ENCODE measurements around the gene B3GNT5. TPM values are rescaled to one million over a fixed set of nuclear protein-coding genes. Genes with fewer than 3 reads are reported as not detected.

Gene B3GNT5
- total RNA-seq, 1 experiment from 2014 or later: 22.8 TPM

DNA sequence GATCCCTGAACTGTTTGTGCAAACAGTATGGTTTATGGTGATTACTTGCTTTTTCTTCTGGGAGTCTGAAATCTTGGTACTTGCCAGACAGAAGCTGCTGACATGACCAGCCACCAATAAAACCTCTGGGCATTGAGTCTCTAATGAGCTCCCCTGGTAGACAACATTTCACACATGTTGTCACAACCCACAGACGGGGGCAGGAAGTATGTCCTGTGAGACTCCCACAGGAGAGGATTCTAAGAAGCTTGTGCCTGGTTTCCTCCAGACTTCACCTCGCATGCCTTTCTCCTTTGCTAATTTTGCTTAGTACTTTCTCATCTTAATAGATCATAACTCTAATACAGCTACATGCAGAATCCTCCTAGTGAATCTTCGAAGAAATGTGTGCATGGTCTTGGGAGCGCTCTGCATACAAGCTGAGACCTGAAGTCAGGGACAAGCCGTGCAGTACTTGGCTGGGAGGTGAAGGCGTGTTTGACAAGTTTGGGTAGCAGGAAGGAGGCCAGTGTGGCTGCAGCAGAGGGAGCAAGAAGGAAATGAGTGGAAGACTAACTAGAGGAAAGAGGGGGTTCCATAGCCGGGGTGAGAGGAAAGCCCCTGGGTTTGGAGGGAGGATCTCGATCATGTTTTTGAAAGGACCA lies 49.0 kb downstream of the B3GNT5 start:
- Histone ChIP-seq H3K36me3 (ENCODE audit: control insufficient read depth, insufficient read depth, low read length) (no peaks in the 10 kb centered on the region), H3K4me3 (ENCODE audit: low read depth in 2 of 2, low read length in 2 of 2) (no peak overlapping the region), H3K27ac (ENCODE audit: low read length) (no peak overlapping the region), H3K27me3 (ENCODE audit: control insufficient read depth, insufficient read depth, low read length) (no peaks in the 10 kb centered on the region), H3K4me1 (ENCODE audit: control insufficient read depth, insufficient read depth, low read length) (no peaks in the 10 kb centered on the region), H3K9me3 (ENCODE audit: control insufficient read depth, insufficient read depth, low read depth, low read length) (no peaks in the 10 kb centered on the region)
- in situ Hi-C loops (cut with HindIII; ENCODE audit: low pct_unique_long_range_greater_than_20kb, low sequenced_read_pairs) (no loop called here), intact Hi-C loops (cut with micrococcal nuclease; ENCODE audit: unreplicated experiment) (no loop called here)
- ATAC-seq (no peak), DNase-seq (ENCODE audit: low read depth, low spot score) (no peak)
- ChIA-PET CTCF (no interaction called here), POLR2A (no interaction called here)
- TF ChIP-seq TCF7L2 (IDR thresholded peaks at IDR 0.05; ENCODE audit: low read depth, low read length) (no peak), POLR2AphosphoS5 (IDR thresholded peaks at IDR 0.05; ENCODE audit: low read depth, low read length) (no peak), SIN3A (IDR thresholded peaks at IDR 0.05; ENCODE audit: borderline replicate concordance, insufficient read depth, low read depth, low read length) (no peak)
- TF ChIP-seq, protein P1, sequence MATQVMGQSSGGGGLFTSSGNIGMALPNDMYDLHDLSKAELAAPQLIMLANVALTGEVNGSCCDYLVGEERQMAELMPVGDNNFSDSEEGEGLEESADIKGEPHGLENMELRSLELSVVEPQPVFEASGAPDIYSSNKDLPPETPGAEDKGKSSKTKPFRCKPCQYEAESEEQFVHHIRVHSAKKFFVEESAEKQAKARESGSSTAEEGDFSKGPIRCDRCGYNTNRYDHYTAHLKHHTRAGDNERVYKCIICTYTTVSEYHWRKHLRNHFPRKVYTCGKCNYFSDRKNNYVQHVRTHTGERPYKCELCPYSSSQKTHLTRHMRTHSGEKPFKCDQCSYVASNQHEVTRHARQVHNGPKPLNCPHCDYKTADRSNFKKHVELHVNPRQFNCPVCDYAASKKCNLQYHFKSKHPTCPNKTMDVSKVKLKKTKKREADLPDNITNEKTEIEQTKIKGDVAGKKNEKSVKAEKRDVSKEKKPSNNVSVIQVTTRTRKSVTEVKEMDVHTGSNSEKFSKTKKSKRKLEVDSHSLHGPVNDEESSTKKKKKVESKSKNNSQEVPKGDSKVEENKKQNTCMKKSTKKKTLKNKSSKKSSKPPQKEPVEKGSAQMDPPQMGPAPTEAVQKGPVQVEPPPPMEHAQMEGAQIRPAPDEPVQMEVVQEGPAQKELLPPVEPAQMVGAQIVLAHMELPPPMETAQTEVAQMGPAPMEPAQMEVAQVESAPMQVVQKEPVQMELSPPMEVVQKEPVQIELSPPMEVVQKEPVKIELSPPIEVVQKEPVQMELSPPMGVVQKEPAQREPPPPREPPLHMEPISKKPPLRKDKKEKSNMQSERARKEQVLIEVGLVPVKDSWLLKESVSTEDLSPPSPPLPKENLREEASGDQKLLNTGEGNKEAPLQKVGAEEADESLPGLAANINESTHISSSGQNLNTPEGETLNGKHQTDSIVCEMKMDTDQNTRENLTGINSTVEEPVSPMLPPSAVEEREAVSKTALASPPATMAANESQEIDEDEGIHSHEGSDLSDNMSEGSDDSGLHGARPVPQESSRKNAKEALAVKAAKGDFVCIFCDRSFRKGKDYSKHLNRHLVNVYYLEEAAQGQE (IDR thresholded peaks at IDR 0.05; ENCODE audit: insufficient read depth in 1 of 2, low read depth in 2 of 2, low read length in 1 of 2): no peak
- TF ChIP-seq, protein P2, sequence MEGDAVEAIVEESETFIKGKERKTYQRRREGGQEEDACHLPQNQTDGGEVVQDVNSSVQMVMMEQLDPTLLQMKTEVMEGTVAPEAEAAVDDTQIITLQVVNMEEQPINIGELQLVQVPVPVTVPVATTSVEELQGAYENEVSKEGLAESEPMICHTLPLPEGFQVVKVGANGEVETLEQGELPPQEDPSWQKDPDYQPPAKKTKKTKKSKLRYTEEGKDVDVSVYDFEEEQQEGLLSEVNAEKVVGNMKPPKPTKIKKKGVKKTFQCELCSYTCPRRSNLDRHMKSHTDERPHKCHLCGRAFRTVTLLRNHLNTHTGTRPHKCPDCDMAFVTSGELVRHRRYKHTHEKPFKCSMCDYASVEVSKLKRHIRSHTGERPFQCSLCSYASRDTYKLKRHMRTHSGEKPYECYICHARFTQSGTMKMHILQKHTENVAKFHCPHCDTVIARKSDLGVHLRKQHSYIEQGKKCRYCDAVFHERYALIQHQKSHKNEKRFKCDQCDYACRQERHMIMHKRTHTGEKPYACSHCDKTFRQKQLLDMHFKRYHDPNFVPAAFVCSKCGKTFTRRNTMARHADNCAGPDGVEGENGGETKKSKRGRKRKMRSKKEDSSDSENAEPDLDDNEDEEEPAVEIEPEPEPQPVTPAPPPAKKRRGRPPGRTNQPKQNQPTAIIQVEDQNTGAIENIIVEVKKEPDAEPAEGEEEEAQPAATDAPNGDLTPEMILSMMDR (IDR thresholded peaks at IDR 0.05): no peak
- BruUV-seq (replicated peaks): no TSS peak

DNA sequence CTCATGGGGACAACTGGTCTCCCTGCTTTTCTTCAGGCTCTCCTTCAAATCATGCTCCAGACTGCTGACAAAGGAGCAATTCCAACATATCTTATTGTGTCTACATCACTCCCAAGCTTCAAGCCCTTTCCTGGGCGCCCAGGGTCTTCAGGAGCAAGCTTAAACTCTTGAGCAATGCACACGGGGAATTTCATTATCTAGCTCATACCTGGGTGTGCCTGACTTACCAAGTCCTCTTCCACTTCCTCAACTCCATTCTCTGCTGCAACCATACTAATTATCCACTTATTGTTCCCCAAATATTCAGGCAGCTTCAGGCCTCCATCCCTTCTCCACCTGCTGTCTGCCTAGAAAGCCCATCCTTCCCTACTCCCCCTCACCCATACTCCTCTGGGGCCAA lies 50.6 kb downstream of the B3GNT5 start:
- Histone ChIP-seq H3K4me1 (ENCODE audit: control insufficient read depth, insufficient read depth, low read length) (no peaks in the 10 kb centered on the region), H3K9me3 (ENCODE audit: control insufficient read depth, insufficient read depth, low read depth, low read length) (no peaks in the 10 kb centered on the region), H3K36me3 (ENCODE audit: control insufficient read depth, insufficient read depth, low read length) (no peaks in the 10 kb centered on the region), H3K27me3 (ENCODE audit: control insufficient read depth, insufficient read depth, low read length) (no peaks in the 10 kb centered on the region), H3K4me3 (ENCODE audit: low read depth in 2 of 2, low read length in 2 of 2) (no peak overlapping the region), H3K27ac (ENCODE audit: low read length) (no peak overlapping the region)
- ATAC-seq (no peak), DNase-seq (ENCODE audit: low read depth, low spot score) (no peak)
- in situ Hi-C loops (cut with HindIII; ENCODE audit: low pct_unique_long_range_greater_than_20kb, low sequenced_read_pairs) (no loop called here), intact Hi-C loops (cut with micrococcal nuclease; ENCODE audit: unreplicated experiment) (no loop called here)
- POLR2A ChIA-PET: no interaction called here
- BruUV-seq (replicated peaks): no TSS peak
- no peak for TF ChIP-seq SIN3A (IDR thresholded peaks at IDR 0.05; ENCODE audit: borderline replicate concordance, insufficient read depth, low read depth, low read length)
- TF ChIP-seq, protein P1 (IDR thresholded peaks at IDR 0.05; ENCODE audit: insufficient read depth in 1 of 2, low read depth in 2 of 2, low read length in 1 of 2): no peak
- TF ChIP-seq POLR2AphosphoS5 (IDR thresholded peaks at IDR 0.05; ENCODE audit: low read depth, low read length): no peak
- TF ChIP-seq, protein P2 (IDR thresholded peaks at IDR 0.05): no peak
- no peak for TF ChIP-seq TCF7L2 (IDR thresholded peaks at IDR 0.05; ENCODE audit: low read depth, low read length)
- CTCF ChIA-PET: no interaction called here

Data from Panc1 (cell line).